PC-3 (cell line): ENCODE results near the gene RPS6KA6. TPM values are rescaled to one million over a fixed set of nuclear protein-coding genes. Genes with fewer than 3 reads are reported as not detected.
A peak's percentile ranks its signal among the peaks of the same experiment; 100 is the strongest.

Experiments
- ATAC-seq: fragments of 200-7000 bp; cut with Tn5 transposase; 2 replicates; pipeline ENCODE4 v1.9.1; 2020; ENCODE audit warnings: mild to moderate bottlenecking, moderate library complexity
- BruUV-seq: library from RNA; stranded (reverse); fragments of 400-500 nt; replicated peaks from 2 replicates; lab custom pipeline; 2021; lab: Mats Ljungman, UMichigan
- CTCF ChIA-PET: fragments of 300-600 bp; sonication (Branson Sonifier 250); formaldehyde crosslinking; loops from one replicate; lab custom pipeline; 2022; ENCODE audit warnings: antibody characterized with exemption; lab: Charles Lee
- POLR2A ChIA-PET: fragments of 300-600 bp; sonication (Branson Sonifier 250); formaldehyde crosslinking; loops from one replicate; lab custom pipeline; 2022; ENCODE audit warnings: antibody characterized with exemption; ENCODE audit not compliant: unreplicated experiment; lab: Charles Lee
- DNase-seq: peaks from one replicate; pipeline ENCODE4 v3.0.0-alpha.2; 2015
- H2AFZ ChIP-seq: fragments of 300-600 bp; sonication (generic); 2 replicates; pipeline ENCODE4 v1.6.0; 2016; ENCODE audit warnings: antibody characterized with exemption, low read length
- H3F3A ChIP-seq: fragments of 300-600 bp; sonication (generic); one replicate; pipeline ENCODE4 v1.6.0; 2017; ENCODE audit warnings: antibody characterized with exemption, low read length, control low read depth, mild to moderate bottlenecking; ENCODE audit not compliant: unreplicated experiment
- H3K27ac ChIP-seq: fragments of 300-600 bp; sonication (generic); 2 replicates; pipeline ENCODE4 v1.5.1; 2016; ENCODE audit warnings: mild to moderate bottlenecking, low read length
- H3K27me3 ChIP-seq: fragments of 300-600 bp; sonication (generic); 2 replicates; pipeline ENCODE4 v1.6.1; 2016; ENCODE audit warnings: low read length, mixed read lengths
- H3K36me3 ChIP-seq: fragments of 300-600 bp; sonication (generic); 2 replicates; pipeline ENCODE4 v1.6.1; 2016; ENCODE audit warnings: low read depth, mixed run types, low read length, mixed read lengths
- H3K4me1 ChIP-seq: fragments of 300-600 bp; sonication (generic); 2 replicates; pipeline ENCODE4 v1.5.1; 2016; ENCODE audit warnings: low read length; ENCODE audit not compliant: insufficient read depth
- H3K4me2 ChIP-seq: fragments of 300-600 bp; sonication (generic); 2 replicates; pipeline ENCODE4 v1.6.0; 2016; ENCODE audit warnings: low read length
- H3K4me3 ChIP-seq: fragments of 300-600 bp; sonication (generic); 2 replicates; pipeline ENCODE4 v1.5.1; 2016; ENCODE audit warnings: mild to moderate bottlenecking, low read length, mixed read lengths
- H3K79me2 ChIP-seq: fragments of 300-600 bp; sonication (generic); 2 replicates; pipeline ENCODE4 v1.6.1; 2017; ENCODE audit warnings: low read length, mixed read lengths
- H3K9ac ChIP-seq: fragments of 300-600 bp; sonication (generic); 2 replicates; pipeline ENCODE4 v1.6.0; 2016; ENCODE audit warnings: mild to moderate bottlenecking, low read length
- H3K9me2 ChIP-seq: fragments of 300-600 bp; sonication (generic); replicated peaks from 2 replicates; pipeline ENCODE4 v1.6.1; 2016; ENCODE audit warnings: mixed run types, low read length, mixed read lengths
- H3K9me3 ChIP-seq: fragments of 300-600 bp; sonication (generic); 2 replicates; pipeline ENCODE4 v1.6.1; 2016; ENCODE audit warnings: low read length, mixed read lengths
- H4K20me1 ChIP-seq: fragments of 300-600 bp; sonication (generic); 2 replicates; pipeline ENCODE4 v1.6.1; 2016; ENCODE audit warnings: low read length, mixed read lengths
- EZH2 ChIP-seq: fragments of 300-600 bp; sonication (generic); IDR thresholded peaks from one replicate; pipeline ENCODE4 v1.6.1; 2017; ENCODE audit warnings: antibody characterized with exemption, mild to moderate bottlenecking, low read length; ENCODE audit not compliant: unreplicated experiment
- EZH2phosphoT487 ChIP-seq: fragments of 300-600 bp; sonication (generic); IDR thresholded peaks from 2 replicates; pipeline ENCODE4 v1.6.1; 2018; ENCODE audit warnings: mild to moderate bottlenecking, antibody characterized with exemption, low read length, borderline replicate concordance
- intact Hi-C: fragments of 100-400 bp; cut with micrococcal nuclease; formaldehyde crosslinking; loops from 2 replicates; pipeline ENCODE4 v1.9.0; 2023
- total RNA-seq: library from RNA; depleted of rRNA; stranded (reverse); fragments of >200 nt; gene quantifications from 2 replicates; pipeline ENCODE4 v1.2.3, GENCODE V29; 2014
- TF ChIP-seq, protein P1 (sequence below): fragments of 300-600 bp; sonication (generic); conservative IDR thresholded peaks from 2 replicates; pipeline ENCODE4 v1.5.1; 2017; ENCODE audit warnings: antibody characterized with exemption, low read depth, mild to moderate bottlenecking, low read length

Gene RPS6KA6
- total RNA-seq, 1 experiment from 2014 or later, result 3.6 TPM

- Histone ChIP-seq H3K27me3 (no peaks in the 10 kb centered on the region), H3K9ac (no peak overlapping the region), H3K27ac (no peak overlapping the region), H3K4me2 (no peak overlapping the region), H3F3A (no peaks in the 10 kb centered on the region), H4K20me1 (no peaks in the 10 kb centered on the region), H3K36me3 (no peaks in the 10 kb centered on the region), H2AFZ (no peak overlapping the region), H3K4me3 (no peak overlapping the region), H3K79me2 (peaks cover 3% of the 10 kb centered on the region; the same call in 1 of the 2 replicates), H3K9me3 (no peaks in the 10 kb centered on the region), H3K9me2 (no peaks in the 10 kb centered on the region), H3K4me1 (no peaks in the 10 kb centered on the region)
- ATAC-seq, result no peak
- intact Hi-C loops, result no loop called here
- TF ChIP-seq, protein P1, sequence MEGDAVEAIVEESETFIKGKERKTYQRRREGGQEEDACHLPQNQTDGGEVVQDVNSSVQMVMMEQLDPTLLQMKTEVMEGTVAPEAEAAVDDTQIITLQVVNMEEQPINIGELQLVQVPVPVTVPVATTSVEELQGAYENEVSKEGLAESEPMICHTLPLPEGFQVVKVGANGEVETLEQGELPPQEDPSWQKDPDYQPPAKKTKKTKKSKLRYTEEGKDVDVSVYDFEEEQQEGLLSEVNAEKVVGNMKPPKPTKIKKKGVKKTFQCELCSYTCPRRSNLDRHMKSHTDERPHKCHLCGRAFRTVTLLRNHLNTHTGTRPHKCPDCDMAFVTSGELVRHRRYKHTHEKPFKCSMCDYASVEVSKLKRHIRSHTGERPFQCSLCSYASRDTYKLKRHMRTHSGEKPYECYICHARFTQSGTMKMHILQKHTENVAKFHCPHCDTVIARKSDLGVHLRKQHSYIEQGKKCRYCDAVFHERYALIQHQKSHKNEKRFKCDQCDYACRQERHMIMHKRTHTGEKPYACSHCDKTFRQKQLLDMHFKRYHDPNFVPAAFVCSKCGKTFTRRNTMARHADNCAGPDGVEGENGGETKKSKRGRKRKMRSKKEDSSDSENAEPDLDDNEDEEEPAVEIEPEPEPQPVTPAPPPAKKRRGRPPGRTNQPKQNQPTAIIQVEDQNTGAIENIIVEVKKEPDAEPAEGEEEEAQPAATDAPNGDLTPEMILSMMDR, result no peak
- TF ChIP-seq EZH2phosphoT487 (no peak), EZH2 (no peak)
- CTCF ChIA-PET, result no interaction called here
- DNase-seq, result no peak
- no TSS peak for BruUV-seq
- POLR2A ChIA-PET, result no interaction called here
Observed at GRCh38 chrX:84192006-84192405, 4.0 kb upstream of the RPS6KA6 start.

DNA sequence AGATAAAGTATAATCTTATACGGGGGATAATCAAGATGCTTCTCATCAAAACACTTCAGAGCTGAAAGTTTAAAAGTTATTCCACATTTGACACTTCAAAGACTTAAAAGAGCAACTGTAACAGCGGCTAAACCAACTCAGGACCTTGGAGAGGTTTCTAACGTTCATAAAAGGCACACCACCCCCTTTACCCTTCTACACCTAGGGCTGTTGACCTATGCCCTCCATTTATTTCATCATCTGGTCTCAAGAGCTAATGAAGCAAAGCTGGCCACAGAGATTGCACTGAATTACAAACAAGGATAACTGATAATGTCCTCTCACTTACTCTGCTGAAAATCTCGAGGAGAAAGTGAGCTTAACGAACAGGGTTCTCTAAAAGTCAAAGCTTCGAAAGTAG, 1.1 kb upstream of the RPS6KA6 start:
- ChIA-PET POLR2A (no interaction called here), CTCF (no interaction called here)
- H3K36me3 ChIP-seq, result no peaks in the 10 kb centered on the region
- no peaks in the 10 kb centered on the region for H3K9me3 ChIP-seq
- intact Hi-C loops, result loop anchor here (5.0 to 10.0 kb wide), 3 partner anchors 92 to 417 kb away; no protein-coding TSS in a partner anchor
- H3K27me3 ChIP-seq, result no peaks in the 10 kb centered on the region
- ATAC-seq, result no peak
- H3K79me2 ChIP-seq, result peaks cover 31% of the 10 kb centered on the region
- H2AFZ ChIP-seq, result no peak overlapping the region
- no peaks in the 10 kb centered on the region for H3F3A ChIP-seq
- no peaks in the 10 kb centered on the region for H3K9me2 ChIP-seq
- H4K20me1 ChIP-seq, result no peaks in the 10 kb centered on the region
- no peak overlapping the region for H3K4me3 ChIP-seq
- no peak for TF ChIP-seq EZH2
- no peak overlapping the region for H3K27ac ChIP-seq
- BruUV-seq, result no TSS peak
- H3K4me1 ChIP-seq, result peaks cover 14% of the 10 kb centered on the region; the same call in 1 of the 2 replicates
- H3K4me2 ChIP-seq, result no peak overlapping the region
- H3K9ac ChIP-seq, result no peak overlapping the region
- no peak for DNase-seq

DNA sequence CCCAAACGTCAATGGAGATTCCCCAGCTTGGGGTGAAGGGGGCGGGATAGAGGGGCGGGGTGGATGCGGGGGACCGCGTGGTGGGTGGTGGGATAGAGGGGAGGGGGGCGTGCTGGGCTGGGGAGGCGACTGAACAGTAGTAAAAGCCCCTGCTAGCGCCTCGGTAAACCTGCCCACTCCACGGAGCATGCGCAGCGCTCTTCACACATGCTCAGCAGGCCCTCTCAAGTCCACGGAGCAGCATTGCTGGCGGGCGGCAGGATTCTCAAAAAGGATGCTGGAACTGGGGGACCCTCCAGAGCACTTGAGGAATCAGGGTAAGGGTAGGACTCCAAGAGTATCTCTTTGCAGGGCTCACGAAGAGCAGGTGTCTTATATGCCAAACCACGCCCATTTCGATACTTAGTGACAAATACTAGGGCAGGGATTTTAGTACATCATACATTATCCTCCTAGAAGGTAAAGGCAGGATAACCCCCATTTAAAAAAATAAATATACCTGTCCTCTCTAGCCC, 378 bp upstream of the RPS6KA6 start:
- CTCF ChIA-PET, result no interaction called here
- BruUV-seq, result TSS peak; percentile 13
- no peaks in the 10 kb centered on the region for H3F3A ChIP-seq

More for the DNA sequence above, 378 bp upstream of the RPS6KA6 start:
- Histone ChIP-seq H4K20me1 (no peaks in the 10 kb centered on the region), H3K79me2 (peaks cover 32% of the 10 kb centered on the region), H3K4me2 (peak overlapping the region; percentile 92), H3K27ac (no peak overlapping the region), H3K9me2 (no peaks in the 10 kb centered on the region), H3K4me1 (peaks cover 14% of the 10 kb centered on the region; the same call in 1 of the 2 replicates), H3K27me3 (no peaks in the 10 kb centered on the region), H2AFZ (peak overlapping the region; percentile 99), H3K9me3 (no peaks in the 10 kb centered on the region), H3K9ac (peak overlapping the region; percentile 66), H3K36me3 (no peaks in the 10 kb centered on the region), H3K4me3 (peak overlapping the region; percentile 88)
- DNase-seq, result peak; percentile 61
- TF ChIP-seq EZH2phosphoT487, result no peak
- TF ChIP-seq, protein P1, result no peak
- TF ChIP-seq EZH2, result no peak
- peak; percentile 68 for ATAC-seq
- POLR2A ChIA-PET, result interaction anchor here (0.5 to 0.7 kb wide), 3 partner anchors 69 to 417 kb away, joined by 5 to 6 read pairs (median 5); no protein-coding TSS in a partner anchor
- intact Hi-C loops, result loop anchor here (5.0 to 10.0 kb wide), 3 partner anchors 91 to 416 kb away; no protein-coding TSS in a partner anchor
